Bone marrow (tissue), 2 donors: ENCODE results near the gene EXOC2.
A peak's percentile ranks its signal among the peaks of the same experiment; 100 is the strongest.
"Not testable (repeated sequence)": the region's sequence is repeated elsewhere in the genome, so short reads cannot be mapped to it uniquely, and the experiment has no call there.

Source experiments
- DNase-seq, 2 donors: peaks; one replicate each; lab custom pipeline; 2025; lab: John Stamatoyannopoulos, UW

The EXOC2 gene

GRCh38 chr6:710601-711571 is 17.9 kb upstream of the EXOC2 start:
- DNase-seq: peak; percentile 15 to 86

- DNase-seq: no peak
Measured at GRCh38 chr6:709471-710056, 16.6 kb upstream of the EXOC2 start.

GRCh38 chr6:708237-708598 is 15.3 kb upstream of the EXOC2 start:
- no peak for DNase-seq

- DNase-seq: no peak
Measured at GRCh38 chr6:707576-708236, 14.8 kb upstream of the EXOC2 start.

GRCh38 chr6:706819-707381 is 14.0 kb upstream of the EXOC2 start:
- no peak for DNase-seq

- no peak for DNase-seq
Measured at GRCh38 chr6:706146-706545, 13.2 kb upstream of the EXOC2 start.

GRCh38 chr6:705047-705446 is 12.1 kb upstream of the EXOC2 start:
- DNase-seq: no peak

GRCh38 chr6:704046-704445 is 11.1 kb upstream of the EXOC2 start:
- DNase-seq: no peak

GRCh38 chr6:703552-703951 is 10.6 kb upstream of the EXOC2 start:
- no peak for DNase-seq

GRCh38 chr6:701700-702479 is 9.0 kb upstream of the EXOC2 start:
- no peak for DNase-seq

GRCh38 chr6:701215-701614 is 8.3 kb upstream of the EXOC2 start:
- DNase-seq: no peak

- no peak for DNase-seq
Measured at GRCh38 chr6:700490-700889, 7.6 kb upstream of the EXOC2 start.

GRCh38 chr6:699319-699718 is 6.4 kb upstream of the EXOC2 start:
- no peak for DNase-seq

GRCh38 chr6:694431-695126 is 1.6 kb upstream of the EXOC2 start:
- DNase-seq: not testable (repeated sequence)

- no peak for DNase-seq
Measured at GRCh38 chr6:693723-694009, 727 bp upstream of the EXOC2 start.

- peak in 1 of 2 donors; percentile 40 for DNase-seq
Measured at GRCh38 chr6:692356-692851, 535 bp downstream of the EXOC2 start.

GRCh38 chr6:689223-689622 is 3.7 kb downstream of the EXOC2 start:
- no peak for DNase-seq

- DNase-seq: no peak
Measured at GRCh38 chr6:686497-686896, 6.4 kb downstream of the EXOC2 start.

- no peak for DNase-seq
Measured at GRCh38 chr6:684831-685636, 7.9 kb downstream of the EXOC2 start.

GRCh38 chr6:683742-684440 is 9.0 kb downstream of the EXOC2 start:
- DNase-seq: peak in 1 of 2 donors; percentile 61
